HepG2 (cell line): ENCODE results near the gene TTYH2. TPM values are rescaled to one million over a fixed set of nuclear protein-coding genes. Genes with fewer than 3 reads are reported as not detected.

ENCODE experiments used
- AHR ChIP-seq: IDR thresholded peaks from 2 replicates; pipeline ENCODE4 v1.6.1; 2018; ENCODE audit warnings: missing genetic modification reagents, missing compliant biosample characterization
- CBX1 ChIP-seq: IDR thresholded peaks from one replicate; pipeline ENCODE4 v1.6.1; 2016; ENCODE audit warnings: antibody characterized with exemption, low read depth
- ELF4 ChIP-seq: sonication (generic); formaldehyde crosslinking; IDR thresholded peaks from 2 replicates; pipeline ENCODE4 v1.5.0; 2020; ENCODE audit warnings: missing genetic modification reagents, mild to moderate bottlenecking, moderate library complexity, borderline replicate concordance
- ERF ChIP-seq: IDR thresholded peaks from 2 replicates; pipeline ENCODE4 v1.6.1; 2018; ENCODE audit warnings: missing biosample characterization, missing genetic modification reagents
- EZH2 ChIP-seq: conservative IDR thresholded peaks from 2 replicates; pipeline ENCODE4 v1.6.1; 2012; ENCODE audit warnings: mild to moderate bottlenecking, low read depth, low read length, moderate library complexity
- HIVEP1 ChIP-seq: sonication (generic); formaldehyde crosslinking; IDR thresholded peaks from 2 replicates; pipeline ENCODE4 v1.4.0; 2020; ENCODE audit warnings: mild to moderate bottlenecking, missing genetic modification reagents
- HMGXB4 ChIP-seq, 2 experiments: sonication (generic) in 1 of 2; formaldehyde crosslinking in 1 of 2; IDR thresholded peaks; 2 replicates each; pipeline versions ENCODE4 v1.4.0 to v1.6.1; 2018 to 2020; ENCODE audit warnings: missing genetic modification reagents in 2 of 2, borderline replicate concordance in 1 of 2, low read depth in 1 of 2, mild to moderate bottlenecking in 1 of 2, missing biosample characterization in 1 of 2
- IRF2 ChIP-seq: IDR thresholded peaks from 2 replicates; pipeline ENCODE4 v1.6.1; 2018; ENCODE audit warnings: missing genetic modification reagents, missing compliant biosample characterization
- KDM4B ChIP-seq: sonication (generic); formaldehyde crosslinking; IDR thresholded peaks from 2 replicates; pipeline ENCODE4 v1.4.0; 2020; ENCODE audit warnings: missing genetic modification reagents
- MAZ ChIP-seq, 2 experiments: sonication (generic) in 1 of 2; formaldehyde crosslinking in 1 of 2; IDR thresholded peaks; 2 replicates each; pipeline versions ENCODE4 v1.5.0 to v1.6.1; 2012 to 2020; ENCODE audit warnings: low read depth in 2 of 2, mild to moderate bottlenecking in 2 of 2, borderline replicate concordance in 1 of 2, improper control_type of control experiment in 1 of 2, low read length in 1 of 2, missing genetic modification reagents in 1 of 2, moderate library complexity in 1 of 2
- MXI1 ChIP-seq: IDR thresholded peaks from 3 replicates; pipeline ENCODE4 v1.6.1; 2012; ENCODE audit warnings: low read depth, low read length, inconsistent platforms, borderline replicate concordance
- POGZ ChIP-seq: sonication (generic); formaldehyde crosslinking; IDR thresholded peaks from 2 replicates; pipeline ENCODE4 v1.4.0; 2020; ENCODE audit warnings: mild to moderate bottlenecking, missing genetic modification reagents
- SPEN ChIP-seq: sonication (generic); formaldehyde crosslinking; IDR thresholded peaks from 2 replicates; pipeline ENCODE4 v1.5.1; 2020; ENCODE audit warnings: low read depth, mild to moderate bottlenecking, missing genetic modification reagents
- TFDP1 ChIP-seq: IDR thresholded peaks from 2 replicates; pipeline ENCODE4 v1.6.1; 2016; ENCODE audit warnings: missing compliant biosample characterization, missing genetic modification reagents, borderline replicate concordance
- YY1 ChIP-seq: IDR thresholded peaks from 2 replicates; pipeline ENCODE4 v1.6.1; 2011; ENCODE audit warnings: low read length, low read depth, moderate library complexity, mild to moderate bottlenecking; ENCODE audit not compliant: insufficient read depth, insufficient replicate concordance
- ZFYVE20 ChIP-seq: sonication (generic); formaldehyde crosslinking; IDR thresholded peaks from 2 replicates; pipeline ENCODE4 v1.8.0; 2023; ENCODE audit warnings: low read depth, mild to moderate bottlenecking, moderate library complexity, missing genetic modification reagents, borderline replicate concordance
- ZNF501 ChIP-seq: sonication (generic); formaldehyde crosslinking; IDR thresholded peaks from 2 replicates; pipeline ENCODE4 v1.5.1; 2020; ENCODE audit warnings: mild to moderate bottlenecking, moderate library complexity, missing genetic modification reagents
- ZNF577 ChIP-seq: sonication (generic); formaldehyde crosslinking; IDR thresholded peaks from 2 replicates; pipeline ENCODE4 v1.4.0; 2020; ENCODE audit warnings: mild to moderate bottlenecking, low read depth, missing genetic modification reagents, borderline replicate concordance
- ZNF687 ChIP-seq: sonication (generic); formaldehyde crosslinking; IDR thresholded peaks from 2 replicates; pipeline ENCODE4 v1.5.1; 2020; ENCODE audit warnings: mild to moderate bottlenecking, missing genetic modification reagents, moderate library complexity
- polyA plus RNA-seq, 8 experiments: library from polyadenylated mRNA; depleted of rRNA in 3 of 8; stranded (reverse) in 7 of 8; unstranded in 1 of 8; fragments of >200 nt; fragmentation: Illumina TruSeq in 4 of 8; extraction: Trizol in 4 of 8; gene quantifications; 2 replicates each; pipeline versions ENCODE4 v1.2.1 to v1.2.3, GENCODE V29; 2011 to 2016; ENCODE audit warnings: low read depth in 4 of 8, missing spikeins in 1 of 8, mixed read lengths in 1 of 8; ENCODE audit not compliant: insufficient read depth in 1 of 8
- total RNA-seq, 5 experiments: library from RNA; depleted of rRNA; stranded (reverse); fragments of >200 nt; fragmentation: Illumina TruSeq; extraction: Trizol; gene quantifications; 2 replicates each; pipeline ENCODE4 v1.2.3, GENCODE V29; 2016; ENCODE audit warnings: low read depth in 1 of 5

Gene TTYH2
- total and polyA plus RNA-seq, 2 of the 13 experiments (the other 11 are each of a cell fraction or from before 2014, with no cell fraction given) = 0.77 to 0.96 TPM

GRCh38 chr17:74199306-74200092 lies 13.9 kb upstream of the TTYH2 start (continued):
- TF ChIP-seq HMGXB4 (CRISPR knock-in tag; IDR thresholded peaks at IDR 0.05; ENCODE audit: borderline replicate concordance in 1 of 2, low read depth in 1 of 2) (peak; percentile 58 to 79; a peak in 3 of 4 replicates), AHR (0 out of 2 replicates have a peak, but pooled peaks have one; percentile 11), POGZ (0 out of 2 replicates have a peak, but pooled peaks have one; percentile 15), ELF4 (CRISPR knock-in tag) (no peak), CBX1 (peak; percentile 39), ZNF577 (CRISPR knock-in tag) (no peak), ZNF687 (CRISPR knock-in tag) (peak; percentile 59), HIVEP1 (0 out of 2 replicates have a peak, but pooled peaks have one; percentile 16), MAZ (IDR thresholded peaks at IDR 0.05; ENCODE audit: borderline replicate concordance, low read depth, low read length) (0 out of 2 replicates have a peak, but pooled peaks have one; percentile 32), MAZ (CRISPR knock-in tag; IDR thresholded peaks at IDR 0.05; ENCODE audit: low read depth) (no peak), ZNF501 (CRISPR knock-in tag) (no peak), MXI1 (0 out of 3 replicates have a peak, but pooled peaks have one; percentile 22), SPEN (CRISPR knock-in tag) (0 out of 2 replicates have a peak, but pooled peaks have one; percentile 9), IRF2 (CRISPR knock-in tag) (peak; percentile 23; the same call in 1 of the 2 replicates), ERF (CRISPR knock-in tag) (peak; percentile 30; the same call in 1 of the 2 replicates), EZH2 (0 out of 2 replicates have a peak, but pooled peaks have one; percentile 13), KDM4B (no peak), YY1 (peak; percentile 16), ZFYVE20 (CRISPR knock-in tag) (no peak), TFDP1 (no peak)
